ENCODE results near the gene HSD3B7. TPM values are rescaled to one million over a fixed set of nuclear protein-coding genes. Genes with fewer than 3 reads are reported as not detected.

HSD3B7 gene
- total RNA-seq, 2 experiments from 2014 or later = 2.4 to 3.3 TPM

DNA sequence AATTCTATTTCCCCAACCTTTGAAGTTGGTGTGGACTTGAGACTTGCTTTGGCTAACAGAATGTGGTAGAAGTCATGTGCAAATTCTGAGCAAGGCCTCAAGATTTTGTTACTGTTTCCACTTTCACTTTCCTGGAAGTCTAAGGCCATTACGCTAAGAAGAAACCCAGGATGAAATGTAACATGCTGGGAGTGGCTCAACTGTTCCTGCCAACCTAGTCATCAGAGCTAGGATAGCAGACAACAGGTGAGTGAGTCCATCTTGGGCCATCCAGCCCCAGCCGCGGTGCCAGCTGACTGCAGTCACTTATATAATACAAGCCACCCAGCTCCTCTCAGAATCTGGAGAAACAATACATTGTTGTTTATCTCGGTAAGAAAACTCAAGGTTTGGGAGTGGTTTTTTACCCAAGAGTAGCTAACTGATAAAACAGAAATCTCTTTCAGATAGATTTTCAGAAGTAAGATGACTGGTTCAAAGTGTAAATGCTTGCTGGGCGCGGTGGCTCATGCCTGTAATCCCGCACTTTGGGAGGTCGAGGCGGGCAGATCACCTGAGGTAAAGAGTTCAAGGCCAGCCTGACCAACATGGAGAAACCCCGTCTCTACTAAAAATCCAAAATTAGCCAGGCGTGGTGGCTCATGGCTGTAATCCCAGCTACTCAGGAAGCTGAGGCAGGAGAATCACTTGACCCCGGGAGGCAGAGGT lies 37.7 kb downstream of the HSD3B7 start:
- H3K79me2 ChIP-seq (ENCODE audit: insufficient read depth, low read depth, low read length) = no peaks in the 10 kb centered on the region
- no peak for TF ChIP-seq EZH2phosphoT487 (IDR thresholded peaks at IDR 0.05; ENCODE audit: borderline replicate concordance, low read depth, low read length)
- TF ChIP-seq CTCF (conservative IDR thresholded peaks at IDR 0.05; ENCODE audit: low read length) = no peak
- H3K27ac ChIP-seq (ENCODE audit: low read depth, low read length, poor library complexity, severe bottlenecking) = no peak overlapping the region
- no peaks in the 10 kb centered on the region for H3K9me3 ChIP-seq (ENCODE audit: low read length)
- no TSS peak for BruUV-seq (replicated peaks)
- H2AFZ ChIP-seq (ENCODE audit: low read length) = no peak overlapping the region
- H3K4me1 ChIP-seq (ENCODE audit: insufficient read depth, low read length, poor library complexity, severe bottlenecking) = no peaks in the 10 kb centered on the region
- no peaks in the 10 kb centered on the region for H4K20me1 ChIP-seq (ENCODE audit: insufficient read depth, low read length)
- H3K36me3 ChIP-seq (ENCODE audit: insufficient read depth, low read length) = no peaks in the 10 kb centered on the region
- H3K4me3 ChIP-seq (ENCODE audit: low read depth, low read length, poor library complexity, severe bottlenecking) = no peak overlapping the region
- no peak overlapping the region for H3K4me2 ChIP-seq (ENCODE audit: low read length)
- H3K9me2 ChIP-seq (ENCODE audit: insufficient read depth, low read length) = no peaks in the 10 kb centered on the region
- DNase-seq (ENCODE audit: low spot score) = no peak
- ChIA-PET POLR2A (interaction anchor here (0.6 to 1.1 kb wide), 2 partner anchors 243 to 437 kb away, joined by 3 to 4 read pairs; no protein-coding TSS in a partner anchor), CTCF (ENCODE audit: unreplicated experiment) (no interaction called here)
- intact Hi-C loops (cut with micrococcal nuclease; ENCODE audit: unreplicated experiment) = no loop called here

DNA sequence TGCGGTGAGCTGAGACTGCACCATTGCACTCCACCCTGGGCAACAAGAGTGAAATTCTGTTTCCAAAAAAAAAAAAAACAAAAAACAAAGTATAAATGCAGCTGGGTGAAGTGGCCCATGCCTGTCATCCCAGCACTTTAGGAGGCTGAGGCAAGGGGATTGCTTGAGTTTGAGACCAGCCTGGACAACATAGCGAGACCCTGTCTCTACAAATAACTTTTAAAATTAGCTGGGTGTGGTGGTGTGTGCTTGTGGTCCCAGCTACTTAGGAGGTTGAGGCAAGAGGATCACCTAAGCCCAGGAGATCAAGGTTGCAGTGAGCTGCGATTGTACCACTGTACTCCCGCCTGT lies 38.2 kb downstream of the HSD3B7 start:
- Histone ChIP-seq H3K9me2 (ENCODE audit: insufficient read depth, low read length) (no peaks in the 10 kb centered on the region), H3K79me2 (ENCODE audit: insufficient read depth, low read depth, low read length) (no peaks in the 10 kb centered on the region), H3K27ac (ENCODE audit: low read depth, low read length, poor library complexity, severe bottlenecking) (no peak overlapping the region), H3K4me2 (ENCODE audit: low read length) (no peak overlapping the region), H3K36me3 (ENCODE audit: insufficient read depth, low read length) (no peaks in the 10 kb centered on the region), H3K4me1 (ENCODE audit: insufficient read depth, low read length, poor library complexity, severe bottlenecking) (no peaks in the 10 kb centered on the region), H2AFZ (ENCODE audit: low read length) (no peak overlapping the region), H3K9me3 (ENCODE audit: low read length) (no peaks in the 10 kb centered on the region), H4K20me1 (ENCODE audit: insufficient read depth, low read length) (no peaks in the 10 kb centered on the region), H3K4me3 (ENCODE audit: low read depth, low read length, poor library complexity, severe bottlenecking) (no peak overlapping the region)
- no peak for DNase-seq (ENCODE audit: low spot score)
- intact Hi-C loops (cut with micrococcal nuclease; ENCODE audit: unreplicated experiment) = no loop called here
- ChIA-PET POLR2A (interaction anchor here (1.1 kb wide), 1 partner anchor 242 kb away, joined by 4 read pairs; no protein-coding TSS in a partner anchor), CTCF (ENCODE audit: unreplicated experiment) (interaction anchor here (0.5 kb wide), 1 partner anchor 38 kb away, joined by 3 read pairs; no protein-coding TSS in a partner anchor)
- BruUV-seq (replicated peaks) = no TSS peak
- no peak for TF ChIP-seq EZH2phosphoT487 (IDR thresholded peaks at IDR 0.05; ENCODE audit: borderline replicate concordance, low read depth, low read length)

DNA sequence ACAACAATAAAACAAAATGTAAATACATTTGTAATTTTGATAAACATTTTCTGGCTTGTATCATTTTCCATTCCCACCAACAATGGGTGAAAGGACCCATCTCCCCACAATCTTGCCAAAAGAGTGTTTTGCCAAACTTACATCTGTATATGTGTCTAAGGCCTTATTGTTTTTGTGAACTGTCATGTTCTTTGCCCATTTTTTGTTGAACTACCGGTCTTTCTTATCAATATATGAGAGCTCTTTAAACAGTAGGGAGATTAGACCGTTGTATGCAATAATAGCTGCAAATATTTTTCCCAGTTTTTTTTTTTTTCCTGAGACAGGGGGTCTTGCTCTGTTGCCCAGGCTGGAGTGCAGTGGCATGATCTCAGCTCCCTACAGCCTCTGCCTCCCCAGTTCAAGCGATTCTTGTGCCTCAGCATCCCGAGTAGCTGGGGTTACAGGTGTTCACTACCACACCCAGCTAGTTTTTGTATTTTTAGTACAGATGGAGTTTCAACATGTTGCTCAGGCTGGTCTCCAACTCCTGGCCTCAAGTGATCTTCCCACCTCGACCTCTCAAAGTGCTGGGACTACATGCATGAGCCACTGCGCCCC lies 38.7 kb downstream of the HSD3B7 start:
- Histone ChIP-seq H3K9me3 (ENCODE audit: low read length) (no peaks in the 10 kb centered on the region), H3K79me2 (ENCODE audit: insufficient read depth, low read depth, low read length) (no peaks in the 10 kb centered on the region), H3K9me2 (ENCODE audit: insufficient read depth, low read length) (no peaks in the 10 kb centered on the region), H3K4me2 (ENCODE audit: low read length) (no peak overlapping the region), H3K27ac (ENCODE audit: low read depth, low read length, poor library complexity, severe bottlenecking) (no peak overlapping the region), H4K20me1 (ENCODE audit: insufficient read depth, low read length) (no peaks in the 10 kb centered on the region), H3K4me1 (ENCODE audit: insufficient read depth, low read length, poor library complexity, severe bottlenecking) (no peaks in the 10 kb centered on the region), H2AFZ (ENCODE audit: low read length) (no peak overlapping the region), H3K36me3 (ENCODE audit: insufficient read depth, low read length) (no peaks in the 10 kb centered on the region), H3K4me3 (ENCODE audit: low read depth, low read length, poor library complexity, severe bottlenecking) (no peak overlapping the region)
- POLR2A ChIA-PET = interaction anchor here (0.5 to 1.1 kb wide), 2 partner anchors 70 to 242 kb away, joined by 4 read pairs; no protein-coding TSS in a partner anchor
- no peak for DNase-seq (ENCODE audit: low spot score)
- intact Hi-C loops (cut with micrococcal nuclease; ENCODE audit: unreplicated experiment) = no loop called here
- TF ChIP-seq EZH2phosphoT487 (IDR thresholded peaks at IDR 0.05; ENCODE audit: borderline replicate concordance, low read depth, low read length) (no peak), CTCF (conservative IDR thresholded peaks at IDR 0.05; ENCODE audit: low read length) (no peak)
- CTCF ChIA-PET (ENCODE audit: unreplicated experiment) = interaction anchor here (0.5 kb wide), 1 partner anchor 38 kb away, joined by 3 read pairs; no protein-coding TSS in a partner anchor
- no TSS peak for BruUV-seq (replicated peaks)

Data from OCI-LY7 (cell line).